Liver (tissue), 9 donors: ENCODE results near the gene NR4A1. TPM values are rescaled to one million over a fixed set of nuclear protein-coding genes. Genes with fewer than 3 reads are reported as not detected.

Experiments used
- DNase-seq: peaks from one replicate; pipeline ENCODE4 v3.0.0-alpha.2; 2017; ENCODE audit warnings: low spot score
- H3K27ac ChIP-seq, 2 donors: one replicate each; pipeline ENCODE4 v1.7.0; 2013; ENCODE audit warnings: inconsistent platforms in 2 of 2, low read length in 2 of 2, control low read depth in 1 of 2, low read depth in 1 of 2, mild to moderate bottlenecking in 1 of 2
- H3K27me3 ChIP-seq, 4 donors: one replicate each; pipeline versions ENCODE4 v1.6.1 to v1.7.0; 2013; ENCODE audit warnings: low read length in 3 of 4, inconsistent platforms in 1 of 4, mild to moderate bottlenecking in 1 of 4, moderate library complexity in 1 of 4; ENCODE audit not compliant: control insufficient read depth in 4 of 4, insufficient read depth in 4 of 4
- H3K36me3 ChIP-seq, 4 donors: one replicate each; pipeline versions ENCODE4 v1.6.1 to v1.7.0; 2013; ENCODE audit warnings: low read length in 3 of 4, mild to moderate bottlenecking in 3 of 4, low read depth in 1 of 4, moderate library complexity in 1 of 4; ENCODE audit not compliant: control insufficient read depth in 4 of 4, insufficient read depth in 3 of 4
- H3K4me1 ChIP-seq, 4 donors: one replicate each; pipeline versions ENCODE4 v1.6.1 to v1.7.0; 2013; ENCODE audit warnings: low read length in 3 of 4, mild to moderate bottlenecking in 3 of 4, moderate library complexity in 1 of 4; ENCODE audit not compliant: control insufficient read depth in 4 of 4, insufficient read depth in 4 of 4
- H3K4me3 ChIP-seq, 3 donors: one replicate each; pipeline versions ENCODE4 v1.6.1 to v1.7.0; 2013; ENCODE audit warnings: low read length in 3 of 3, control low read depth in 1 of 3, low read depth in 1 of 3, mild to moderate bottlenecking in 1 of 3
- H3K9ac ChIP-seq, 2 donors: one replicate each; pipeline ENCODE4 v1.7.0; 2013; ENCODE audit warnings: low read length in 2 of 2, mild to moderate bottlenecking in 2 of 2, moderate library complexity in 2 of 2, control low read depth in 1 of 2, low read depth in 1 of 2
- H3K9me3 ChIP-seq, 4 donors: one replicate each; pipeline versions ENCODE4 v1.6.1 to v1.7.0; 2013; ENCODE audit warnings: low read length in 3 of 4; ENCODE audit not compliant: control insufficient read depth in 4 of 4
- EGR1 ChIP-seq, 2 donors: IDR thresholded peaks; 2 replicates each; pipeline ENCODE4 v1.6.1; 2016 to 2018; ENCODE audit warnings: antibody characterized with exemption in 2 of 2, low read depth in 2 of 2
- FOXA1 ChIP-seq: IDR thresholded peaks from 2 replicates; pipeline ENCODE4 v1.6.1; 2016; ENCODE audit warnings: antibody characterized with exemption
- FOXA2 ChIP-seq: IDR thresholded peaks from 2 replicates; pipeline ENCODE4 v1.6.1; 2016; ENCODE audit warnings: antibody characterized with exemption
- GABPA ChIP-seq, 2 donors: IDR thresholded peaks in 1 of 2; conservative IDR thresholded peaks in 1 of 2; 2 replicates each; pipeline ENCODE4 v1.6.1; 2016; ENCODE audit warnings: antibody characterized with exemption in 2 of 2, mild to moderate bottlenecking in 1 of 2, moderate library complexity in 1 of 2
- HNF4A ChIP-seq, 2 donors: conservative IDR thresholded peaks; 2 replicates each; pipeline ENCODE4 v1.6.1; 2016; ENCODE audit warnings: antibody characterized with exemption in 2 of 2, mild to moderate bottlenecking in 2 of 2
- HNF4G ChIP-seq: IDR thresholded peaks from 2 replicates; pipeline ENCODE4 v1.6.1; 2016; ENCODE audit warnings: antibody characterized with exemption
- JUND ChIP-seq, 2 donors: IDR thresholded peaks; 2 replicates each; pipeline ENCODE4 v1.6.1; 2016; ENCODE audit warnings: antibody characterized with exemption in 2 of 2
- NR2F2 ChIP-seq: IDR thresholded peaks from 2 replicates; pipeline ENCODE4 v1.6.1; 2016; ENCODE audit warnings: antibody characterized with exemption
- RAD21 ChIP-seq, 2 donors: IDR thresholded peaks; 2 replicates each; pipeline ENCODE4 v1.6.1; 2016; ENCODE audit warnings: antibody characterized with exemption in 2 of 2, mild to moderate bottlenecking in 2 of 2
- RXRA ChIP-seq, 2 donors: IDR thresholded peaks; 2 replicates each; pipeline ENCODE4 v1.6.1; 2017 to 2018; ENCODE audit warnings: antibody characterized with exemption in 2 of 2, mild to moderate bottlenecking in 1 of 2
- SP1 ChIP-seq: IDR thresholded peaks from 2 replicates; pipeline ENCODE4 v1.6.1; 2018; ENCODE audit warnings: antibody characterized with exemption, mild to moderate bottlenecking
- TAF1 ChIP-seq: conservative IDR thresholded peaks from 2 replicates; pipeline ENCODE4 v1.6.1; 2016; ENCODE audit warnings: antibody characterized with exemption, mild to moderate bottlenecking
- WGBS: extraction: QIAGEN DNeasy Blood & Tissue Kit; methylation state at CpG from one replicate; pipeline ENCODE4 v1.1.7; 2013; 5-methylcytosine and 5-hydroxymethylcytosine counted together
- polyA plus RNA-seq, 2 donors: library from polyadenylated mRNA; stranded (reverse) in 1 of 2; unstranded in 1 of 2; fragments of 200-250 nt in 1 of 2; fragments of >200 nt in 1 of 2; fragmentation: Nextera tagmentation in 1 of 2; extraction: Ambion mirVana in 1 of 2; gene quantifications; one replicate each; pipeline versions ENCODE4 v1.2.1 to v1.2.3, GENCODE V29; 2013 to 2015
- total RNA-seq, 2 donors: library from RNA; depleted of rRNA; stranded (reverse); fragments of >200 nt; gene quantifications; one replicate each; pipeline ENCODE4 v1.2.3, GENCODE V29; 2014
- TF ChIP-seq, protein P1 (sequence below): IDR thresholded peaks from 2 replicates; pipeline ENCODE4 v1.6.1; 2016; ENCODE audit warnings: antibody characterized with exemption
- TF ChIP-seq, protein P2 (sequence below): IDR thresholded peaks from 2 replicates; pipeline ENCODE4 v1.6.1; 2016; ENCODE audit warnings: antibody characterized with exemption
- TF ChIP-seq, protein P3 (sequence below): IDR thresholded peaks from 2 replicates; pipeline ENCODE4 v1.6.1; 2016; ENCODE audit warnings: antibody characterized with exemption, mild to moderate bottlenecking
- TF ChIP-seq, protein P4 (sequence below): IDR thresholded peaks from 2 replicates; pipeline ENCODE4 v1.6.1; 2016; ENCODE audit warnings: antibody characterized with exemption
- TF ChIP-seq, protein P5 (sequence below): fragments of 150-350 bp; IDR thresholded peaks from 2 replicates; pipeline ENCODE4 v1.5.1; 2017; ENCODE audit warnings: improper control_type of control experiment, low read depth, low read length; ENCODE audit not compliant: missing input control
- donor health status: healthy.
- donor health status: healthy.
- donor health status: healthy.
- donor health status: healthy.
- donor health status: healthy.

NR4A1 gene
- total and polyA plus RNA-seq, 4 donors, result 0.79 to 5.8 (median 3.4) TPM

DNA sequence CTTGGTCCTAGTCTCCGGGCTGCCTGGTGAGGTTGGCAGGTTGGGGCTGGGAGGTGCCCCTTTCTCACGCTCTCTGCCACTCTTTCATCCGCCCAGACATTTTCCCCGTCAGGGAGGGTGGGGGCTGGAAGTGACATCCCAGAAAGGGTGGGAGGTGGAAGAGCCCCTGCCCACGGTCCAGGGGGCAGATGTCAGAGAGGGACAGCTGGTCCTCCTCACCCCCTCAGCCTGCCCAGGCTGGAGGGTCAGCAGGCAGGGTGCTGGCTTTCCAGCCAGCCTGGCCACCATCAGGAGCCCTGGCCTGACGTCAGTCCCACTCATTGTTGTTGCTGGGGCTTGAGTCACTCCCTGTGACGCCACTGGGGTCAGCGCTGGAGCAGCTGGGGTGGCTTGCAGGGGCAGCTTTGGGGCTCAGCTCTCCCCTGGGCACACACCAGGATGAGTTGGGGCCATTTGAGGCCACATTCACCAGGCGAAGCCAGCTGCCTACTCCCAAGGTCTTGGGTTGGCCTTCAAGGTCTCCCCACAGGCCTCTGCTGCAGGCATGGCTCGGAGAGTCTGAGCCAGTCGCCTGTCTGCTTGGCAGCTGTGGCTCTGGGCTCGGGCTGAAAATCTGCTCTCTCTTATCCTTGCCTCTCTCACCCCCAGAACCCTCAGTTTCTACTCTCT is 12.9 kb downstream of the NR4A1 start:
- H3K9ac ChIP-seq, result no peak overlapping the region
- H3K9me3 ChIP-seq, result no peaks in the 10 kb centered on the region
- WGBS, result 79% methylated on average over 12 of the region's 12 CpGs
- peaks cover 0 to 2% (median 0%) of the 10 kb centered on the region in 4 donors for H3K36me3 ChIP-seq
- no peaks in the 10 kb centered on the region for H3K27me3 ChIP-seq
- no peak overlapping the region for H3K27ac ChIP-seq
- H3K4me1 ChIP-seq, result peaks cover 0 to 2% (median 2%) of the 10 kb centered on the region in 4 donors
- DNase-seq, result no peak
- no peak overlapping the region for H3K4me3 ChIP-seq
- no peak for TF ChIP-seq EGR1 (IDR thresholded peaks at IDR 0.05; ENCODE audit: low read depth in 2 of 2)
- peak; percentile 10 for TF ChIP-seq NR2F2

DNA sequence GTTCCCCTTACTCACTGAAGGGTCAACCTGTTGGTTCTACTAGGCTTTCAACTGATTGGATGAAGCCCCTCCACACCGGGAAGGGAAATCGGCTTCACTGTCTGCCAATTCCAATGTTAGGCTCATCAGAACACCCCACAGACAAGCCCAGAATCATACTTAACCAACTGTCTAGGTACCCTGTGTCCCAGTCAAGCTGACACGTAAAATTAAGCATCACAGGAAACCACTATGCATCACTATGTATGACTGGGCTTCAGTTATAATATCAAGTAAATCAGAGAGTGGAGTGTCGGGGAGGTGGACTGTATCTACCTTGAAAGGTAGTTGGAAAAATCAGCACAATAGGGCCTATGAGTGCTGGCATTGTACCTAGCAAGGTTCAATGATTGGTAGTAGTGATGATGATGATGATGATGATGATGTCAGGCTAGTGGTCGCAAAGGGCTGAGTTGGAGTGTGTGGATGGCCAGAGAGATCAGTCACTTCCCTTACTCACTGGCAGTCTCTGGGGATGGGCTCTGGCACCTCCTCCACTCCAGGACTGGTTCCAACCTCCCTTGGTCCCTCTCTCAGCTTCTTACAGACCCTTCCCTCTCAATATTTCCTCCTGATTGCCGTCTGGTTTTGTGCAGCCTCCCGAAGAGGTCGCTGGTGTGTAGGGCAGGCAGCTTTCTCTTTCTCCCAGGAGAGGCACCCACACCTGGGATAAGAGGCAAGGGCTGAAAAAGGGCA is 15.3 kb downstream of the NR4A1 start:
- H3K27me3 ChIP-seq, result no peaks in the 10 kb centered on the region
- WGBS, result 63% methylated on average over 8 of the region's 8 CpGs
- no peak overlapping the region for H3K27ac ChIP-seq
- no peak overlapping the region for H3K9ac ChIP-seq
- H3K4me3 ChIP-seq, result no peak overlapping the region
- H3K9me3 ChIP-seq, result no peaks in the 10 kb centered on the region
- no peak for DNase-seq
- no peaks in the 10 kb centered on the region for H3K36me3 ChIP-seq
- TF ChIP-seq HNF4A (conservative IDR thresholded peaks at IDR 0.05) (no peak), JUND (IDR thresholded peaks at IDR 0.05) (no peak), GABPA (IDR thresholded peaks at IDR 0.05 in 1 of 2, conservative IDR thresholded peaks at IDR 0.05 in 1 of 2) (no peak), RXRA (IDR thresholded peaks at IDR 0.05) (no peak)
- TF ChIP-seq, protein P1, sequence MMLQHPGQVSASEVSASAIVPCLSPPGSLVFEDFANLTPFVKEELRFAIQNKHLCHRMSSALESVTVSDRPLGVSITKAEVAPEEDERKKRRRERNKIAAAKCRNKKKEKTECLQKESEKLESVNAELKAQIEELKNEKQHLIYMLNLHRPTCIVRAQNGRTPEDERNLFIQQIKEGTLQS, result no peak
- H3K4me1 ChIP-seq, result peaks cover 4 to 18% (median 17%) of the 10 kb centered on the region in 4 donors

DNA sequence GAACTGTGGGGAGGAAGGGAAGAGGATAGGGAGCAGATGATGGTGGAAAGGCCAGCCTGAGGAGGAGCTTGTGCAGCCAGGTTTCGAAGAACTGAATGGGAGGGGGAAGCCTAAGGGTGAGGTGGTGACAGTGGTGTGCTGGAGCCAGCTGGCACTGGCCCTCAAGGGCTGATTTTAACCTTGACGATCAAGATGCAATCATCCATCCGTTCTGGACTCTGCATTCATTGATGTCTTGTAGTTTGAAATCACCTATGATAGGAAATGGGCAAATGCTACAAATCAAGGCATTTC is 15.8 kb downstream of the NR4A1 start:
- H3K9ac ChIP-seq, result no peak overlapping the region
- H3K36me3 ChIP-seq, result no peaks in the 10 kb centered on the region
- H3K4me1 ChIP-seq, result peaks cover 4 to 23% (median 22%) of the 10 kb centered on the region in 4 donors
- no peak overlapping the region for H3K27ac ChIP-seq
- no peak for DNase-seq
- TF ChIP-seq HNF4A (conservative IDR thresholded peaks at IDR 0.05) (no peak), EGR1 (IDR thresholded peaks at IDR 0.05; ENCODE audit: low read depth in 2 of 2) (no peak), HNF4G (no peak), RAD21 (IDR thresholded peaks at IDR 0.05) (no peak), FOXA1 (no peak), GABPA (IDR thresholded peaks at IDR 0.05 in 1 of 2, conservative IDR thresholded peaks at IDR 0.05 in 1 of 2) (no peak), TAF1 (no peak), SP1 (no peak), NR2F2 (no peak), JUND (IDR thresholded peaks at IDR 0.05) (no peak), FOXA2 (no peak), RXRA (IDR thresholded peaks at IDR 0.05) (no peak)
- TF ChIP-seq, protein P1, result no peak
- TF ChIP-seq, protein P2, sequence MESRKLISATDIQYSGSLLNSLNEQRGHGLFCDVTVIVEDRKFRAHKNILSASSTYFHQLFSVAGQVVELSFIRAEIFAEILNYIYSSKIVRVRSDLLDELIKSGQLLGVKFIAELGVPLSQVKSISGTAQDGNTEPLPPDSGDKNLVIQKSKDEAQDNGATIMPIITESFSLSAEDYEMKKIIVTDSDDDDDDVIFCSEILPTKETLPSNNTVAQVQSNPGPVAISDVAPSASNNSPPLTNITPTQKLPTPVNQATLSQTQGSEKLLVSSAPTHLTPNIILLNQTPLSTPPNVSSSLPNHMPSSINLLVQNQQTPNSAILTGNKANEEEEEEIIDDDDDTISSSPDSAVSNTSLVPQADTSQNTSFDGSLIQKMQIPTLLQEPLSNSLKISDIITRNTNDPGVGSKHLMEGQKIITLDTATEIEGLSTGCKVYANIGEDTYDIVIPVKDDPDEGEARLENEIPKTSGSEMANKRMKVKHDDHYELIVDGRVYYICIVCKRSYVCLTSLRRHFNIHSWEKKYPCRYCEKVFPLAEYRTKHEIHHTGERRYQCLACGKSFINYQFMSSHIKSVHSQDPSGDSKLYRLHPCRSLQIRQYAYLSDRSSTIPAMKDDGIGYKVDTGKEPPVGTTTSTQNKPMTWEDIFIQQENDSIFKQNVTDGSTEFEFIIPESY, result no peak
- TF ChIP-seq, protein P3, sequence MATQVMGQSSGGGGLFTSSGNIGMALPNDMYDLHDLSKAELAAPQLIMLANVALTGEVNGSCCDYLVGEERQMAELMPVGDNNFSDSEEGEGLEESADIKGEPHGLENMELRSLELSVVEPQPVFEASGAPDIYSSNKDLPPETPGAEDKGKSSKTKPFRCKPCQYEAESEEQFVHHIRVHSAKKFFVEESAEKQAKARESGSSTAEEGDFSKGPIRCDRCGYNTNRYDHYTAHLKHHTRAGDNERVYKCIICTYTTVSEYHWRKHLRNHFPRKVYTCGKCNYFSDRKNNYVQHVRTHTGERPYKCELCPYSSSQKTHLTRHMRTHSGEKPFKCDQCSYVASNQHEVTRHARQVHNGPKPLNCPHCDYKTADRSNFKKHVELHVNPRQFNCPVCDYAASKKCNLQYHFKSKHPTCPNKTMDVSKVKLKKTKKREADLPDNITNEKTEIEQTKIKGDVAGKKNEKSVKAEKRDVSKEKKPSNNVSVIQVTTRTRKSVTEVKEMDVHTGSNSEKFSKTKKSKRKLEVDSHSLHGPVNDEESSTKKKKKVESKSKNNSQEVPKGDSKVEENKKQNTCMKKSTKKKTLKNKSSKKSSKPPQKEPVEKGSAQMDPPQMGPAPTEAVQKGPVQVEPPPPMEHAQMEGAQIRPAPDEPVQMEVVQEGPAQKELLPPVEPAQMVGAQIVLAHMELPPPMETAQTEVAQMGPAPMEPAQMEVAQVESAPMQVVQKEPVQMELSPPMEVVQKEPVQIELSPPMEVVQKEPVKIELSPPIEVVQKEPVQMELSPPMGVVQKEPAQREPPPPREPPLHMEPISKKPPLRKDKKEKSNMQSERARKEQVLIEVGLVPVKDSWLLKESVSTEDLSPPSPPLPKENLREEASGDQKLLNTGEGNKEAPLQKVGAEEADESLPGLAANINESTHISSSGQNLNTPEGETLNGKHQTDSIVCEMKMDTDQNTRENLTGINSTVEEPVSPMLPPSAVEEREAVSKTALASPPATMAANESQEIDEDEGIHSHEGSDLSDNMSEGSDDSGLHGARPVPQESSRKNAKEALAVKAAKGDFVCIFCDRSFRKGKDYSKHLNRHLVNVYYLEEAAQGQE, result no peak
- TF ChIP-seq, protein P4, sequence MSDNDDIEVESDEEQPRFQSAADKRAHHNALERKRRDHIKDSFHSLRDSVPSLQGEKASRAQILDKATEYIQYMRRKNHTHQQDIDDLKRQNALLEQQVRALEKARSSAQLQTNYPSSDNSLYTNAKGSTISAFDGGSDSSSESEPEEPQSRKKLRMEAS, result no peak
- TF ChIP-seq, protein P5, sequence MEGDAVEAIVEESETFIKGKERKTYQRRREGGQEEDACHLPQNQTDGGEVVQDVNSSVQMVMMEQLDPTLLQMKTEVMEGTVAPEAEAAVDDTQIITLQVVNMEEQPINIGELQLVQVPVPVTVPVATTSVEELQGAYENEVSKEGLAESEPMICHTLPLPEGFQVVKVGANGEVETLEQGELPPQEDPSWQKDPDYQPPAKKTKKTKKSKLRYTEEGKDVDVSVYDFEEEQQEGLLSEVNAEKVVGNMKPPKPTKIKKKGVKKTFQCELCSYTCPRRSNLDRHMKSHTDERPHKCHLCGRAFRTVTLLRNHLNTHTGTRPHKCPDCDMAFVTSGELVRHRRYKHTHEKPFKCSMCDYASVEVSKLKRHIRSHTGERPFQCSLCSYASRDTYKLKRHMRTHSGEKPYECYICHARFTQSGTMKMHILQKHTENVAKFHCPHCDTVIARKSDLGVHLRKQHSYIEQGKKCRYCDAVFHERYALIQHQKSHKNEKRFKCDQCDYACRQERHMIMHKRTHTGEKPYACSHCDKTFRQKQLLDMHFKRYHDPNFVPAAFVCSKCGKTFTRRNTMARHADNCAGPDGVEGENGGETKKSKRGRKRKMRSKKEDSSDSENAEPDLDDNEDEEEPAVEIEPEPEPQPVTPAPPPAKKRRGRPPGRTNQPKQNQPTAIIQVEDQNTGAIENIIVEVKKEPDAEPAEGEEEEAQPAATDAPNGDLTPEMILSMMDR, result no peak
- no peaks in the 10 kb centered on the region for H3K9me3 ChIP-seq
- no peak overlapping the region for H3K4me3 ChIP-seq
- no peaks in the 10 kb centered on the region for H3K27me3 ChIP-seq
- WGBS, result 68% methylated on average over 3 of the region's 3 CpGs
